NB4 (cell line): Measurements from ENCODE around the gene ANO1.
"Not testable (repeated sequence)": the region's sequence is repeated elsewhere in the genome, so short reads cannot be mapped to it uniquely, and the experiment has no call there.

Experiments
- DNase-seq: peaks from one replicate; pipeline ENCODE4 v3.0.0; 2010; ENCODE audit warnings: low read depth
- H3K4me3 ChIP-seq: one replicate; pipeline ENCODE4 v1.5.1; 2011; ENCODE audit warnings: mild to moderate bottlenecking, low read depth, low read length, moderate library complexity
- CTCF ChIP-seq: IDR thresholded peaks from one replicate; pipeline ENCODE4 v1.5.1; 2012; ENCODE audit warnings: low read depth, low read length
- MYC ChIP-seq: IDR thresholded peaks from 2 replicates; pipeline ENCODE4 v1.6.1; 2011; ENCODE audit warnings: low read depth, low read length
- POLR2A ChIP-seq: IDR thresholded peaks from 2 replicates; pipeline ENCODE4 v1.6.1; 2011; ENCODE audit warnings: mild to moderate bottlenecking; ENCODE audit not compliant: insufficient read length; ENCODE audit errors: extremely low read depth
- TF ChIP-seq, protein P1 (sequence below): IDR thresholded peaks from 2 replicates; pipeline ENCODE4 v1.6.1; 2011; ENCODE audit warnings: low read depth, low read length

ANO1 gene

DNA sequence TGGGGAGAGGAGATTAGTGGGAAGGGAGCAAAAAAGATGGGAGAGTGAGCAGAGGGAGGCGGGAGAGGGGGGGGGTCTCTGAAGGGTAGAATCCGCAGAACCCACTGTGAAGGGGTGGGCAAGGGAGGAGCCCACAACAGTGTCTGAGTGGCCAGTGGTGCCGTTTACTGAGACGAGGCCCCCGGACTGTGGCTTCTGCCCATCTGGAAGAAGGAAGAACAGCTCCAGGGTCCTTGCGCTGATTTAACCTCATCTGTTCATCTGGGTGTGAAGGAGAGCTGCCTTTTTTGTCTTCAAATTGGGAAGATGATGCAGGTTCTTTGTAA lies 45.7 kb upstream of the ANO1 start:
- no peak for DNase-seq
- H3K4me3 ChIP-seq: no peak overlapping the region

GRCh38 chr11:70032943-70033710 lies 45.0 kb upstream of the ANO1 start:
- TF ChIP-seq POLR2A: no peak
- no peak for TF ChIP-seq MYC
- TF ChIP-seq, protein P1, sequence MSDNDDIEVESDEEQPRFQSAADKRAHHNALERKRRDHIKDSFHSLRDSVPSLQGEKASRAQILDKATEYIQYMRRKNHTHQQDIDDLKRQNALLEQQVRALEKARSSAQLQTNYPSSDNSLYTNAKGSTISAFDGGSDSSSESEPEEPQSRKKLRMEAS: no peak
- no peak for TF ChIP-seq CTCF
- H3K4me3 ChIP-seq: no peak overlapping the region
- DNase-seq: no peak

More for the DNA sequence above, 45.7 kb upstream of the ANO1 start:
- TF ChIP-seq CTCF (no peak), MYC (no peak), POLR2A (no peak)
- TF ChIP-seq, protein P1: no peak

DNA sequence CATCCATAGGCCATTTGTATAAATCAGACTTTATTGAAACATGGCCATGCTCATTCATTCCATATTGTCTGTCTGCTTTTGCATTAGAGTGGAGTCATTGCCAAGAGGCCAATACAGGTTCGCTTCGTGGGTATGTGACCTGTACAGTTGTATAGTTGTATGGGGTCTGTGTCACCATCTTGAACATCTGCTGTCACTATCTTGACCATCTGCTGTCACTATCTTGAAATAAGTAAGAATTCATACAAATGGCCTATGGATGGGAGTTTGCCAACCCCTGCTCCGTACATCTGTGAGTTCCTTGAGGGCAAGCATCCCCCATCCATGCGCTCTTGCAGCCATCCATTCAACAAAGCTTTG lies 44.4 kb upstream of the ANO1 start:
- no peak for DNase-seq
- TF ChIP-seq, protein P1: no peak
- TF ChIP-seq MYC (no peak), CTCF (no peak), POLR2A (no peak)
- H3K4me3 ChIP-seq: no peak overlapping the region

- no peak overlapping the region for H3K4me3 ChIP-seq
- TF ChIP-seq POLR2A (no peak), MYC (no peak), CTCF (no peak)
- TF ChIP-seq, protein P1: no peak
- DNase-seq: no peak
Measured at GRCh38 chr11:70034740-70035365, 43.3 kb upstream of the ANO1 start.

DNA sequence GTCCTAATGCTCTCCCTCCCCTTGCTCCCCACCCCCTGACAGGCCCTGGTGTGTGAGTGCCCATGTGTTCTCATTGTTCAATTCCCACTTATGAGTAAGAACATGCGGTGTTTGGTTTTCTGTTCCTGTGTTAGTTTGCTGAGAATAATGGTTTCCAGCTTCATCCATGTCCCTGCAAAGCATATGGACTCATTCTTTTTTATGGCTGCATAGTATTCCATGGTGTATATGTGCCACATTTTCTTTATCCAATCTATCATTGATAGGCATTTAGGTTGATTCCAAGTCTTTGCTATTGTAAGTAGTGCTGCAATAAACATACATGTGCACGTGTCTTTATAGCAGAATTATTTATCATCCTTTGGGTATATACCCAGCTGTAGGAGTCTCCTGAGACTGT lies 42.5 kb upstream of the ANO1 start:
- DNase-seq: not testable (repeated sequence)

DNA sequence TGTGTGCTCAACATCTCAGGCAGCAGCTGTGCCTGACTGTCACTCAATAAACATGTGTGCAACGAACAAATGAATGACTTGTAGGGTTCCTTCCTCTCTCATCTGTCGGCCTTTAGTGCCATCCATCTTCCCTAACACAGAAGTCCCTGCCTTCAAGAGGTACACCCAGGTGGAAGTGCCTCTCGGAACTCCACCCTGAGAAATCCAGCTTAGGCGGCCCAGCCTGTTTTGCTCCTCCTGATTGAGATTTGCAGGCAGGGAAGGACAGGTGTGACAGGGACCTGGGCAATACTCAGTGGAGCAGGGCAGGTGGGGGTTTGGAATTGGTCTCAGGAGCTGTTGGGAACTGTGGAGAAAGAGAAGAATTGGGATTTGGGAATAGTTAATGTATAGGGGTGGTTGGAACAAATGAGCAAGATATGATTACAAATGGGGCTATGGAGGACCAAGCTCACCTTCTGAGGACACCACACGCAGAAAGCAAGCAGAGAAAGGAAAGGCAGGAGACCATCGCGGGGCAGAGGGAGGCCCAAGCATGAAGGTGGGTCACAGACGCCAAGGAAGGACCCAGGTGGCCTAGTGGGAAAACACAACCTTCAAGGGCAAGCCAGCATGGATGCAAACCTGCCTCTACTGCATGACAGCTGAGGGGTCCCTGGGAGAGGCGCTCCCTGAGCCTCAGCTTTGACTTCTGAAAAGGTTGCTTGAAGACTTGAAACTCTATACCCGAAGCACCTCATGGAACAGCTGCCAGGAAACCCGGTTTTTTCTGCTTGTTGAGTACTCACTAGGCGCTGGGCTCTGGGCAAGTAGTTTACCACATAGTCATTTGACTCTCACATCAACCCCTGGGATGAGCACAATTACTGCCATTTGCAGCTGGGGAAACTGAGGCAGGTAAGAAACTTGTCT lies 40.9 kb upstream of the ANO1 start:
- no peak for TF ChIP-seq CTCF
- TF ChIP-seq MYC: no peak
- TF ChIP-seq POLR2A: no peak
- TF ChIP-seq, protein P1: no peak
- no peak for DNase-seq
- no peak overlapping the region for H3K4me3 ChIP-seq

More for the DNA sequence above, 42.5 kb upstream of the ANO1 start:
- not testable (repeated sequence) for H3K4me3 ChIP-seq
